22Rv1 (cell line): ENCODE data around the gene RANGAP1.

ENCODE experiments used
- H3K27ac ChIP-seq: fragments of 450-650 bp; 2 replicates; pipeline ENCODE4 v1.5.1; 2017
- ZFX ChIP-seq: fragments of 450-650 bp; IDR thresholded peaks from 2 replicates; pipeline ENCODE4 v1.6.1; 2017; ENCODE audit warnings: antibody characterized with exemption, borderline replicate concordance
- TF ChIP-seq, protein P1 (sequence below): fragments of 450-650 bp; IDR thresholded peaks from 2 replicates; pipeline ENCODE4 v1.5.1; 2017; ENCODE audit warnings: mild to moderate bottlenecking

RANGAP1 gene

DNA sequence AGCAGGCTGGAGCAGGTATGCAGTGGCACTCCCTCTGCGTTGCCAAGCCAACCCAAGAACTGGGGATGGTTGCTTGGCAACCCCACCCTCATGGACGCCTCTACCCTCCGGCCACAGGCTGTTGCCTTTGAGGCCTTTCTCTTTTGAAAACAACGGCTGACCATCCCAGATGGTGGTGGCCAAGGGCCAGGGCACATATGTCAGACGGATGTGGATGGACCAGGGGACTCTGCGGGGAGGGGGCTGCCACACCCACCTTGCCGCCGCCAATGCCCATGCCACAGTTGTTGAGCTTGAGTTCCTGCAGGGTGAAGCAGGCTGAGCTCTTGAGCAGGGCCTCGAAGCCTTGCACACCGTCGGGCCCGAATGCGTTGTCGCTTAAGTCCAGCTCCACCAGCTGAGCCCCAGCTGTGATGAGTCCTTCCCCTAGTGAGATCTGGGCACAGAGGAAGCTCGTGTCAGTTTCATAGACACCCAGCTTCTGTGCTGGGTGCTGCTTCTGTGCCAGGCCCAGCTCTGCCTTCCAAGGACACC lies 21.5 kb downstream of the RANGAP1 start:
- TF ChIP-seq, protein P1, sequence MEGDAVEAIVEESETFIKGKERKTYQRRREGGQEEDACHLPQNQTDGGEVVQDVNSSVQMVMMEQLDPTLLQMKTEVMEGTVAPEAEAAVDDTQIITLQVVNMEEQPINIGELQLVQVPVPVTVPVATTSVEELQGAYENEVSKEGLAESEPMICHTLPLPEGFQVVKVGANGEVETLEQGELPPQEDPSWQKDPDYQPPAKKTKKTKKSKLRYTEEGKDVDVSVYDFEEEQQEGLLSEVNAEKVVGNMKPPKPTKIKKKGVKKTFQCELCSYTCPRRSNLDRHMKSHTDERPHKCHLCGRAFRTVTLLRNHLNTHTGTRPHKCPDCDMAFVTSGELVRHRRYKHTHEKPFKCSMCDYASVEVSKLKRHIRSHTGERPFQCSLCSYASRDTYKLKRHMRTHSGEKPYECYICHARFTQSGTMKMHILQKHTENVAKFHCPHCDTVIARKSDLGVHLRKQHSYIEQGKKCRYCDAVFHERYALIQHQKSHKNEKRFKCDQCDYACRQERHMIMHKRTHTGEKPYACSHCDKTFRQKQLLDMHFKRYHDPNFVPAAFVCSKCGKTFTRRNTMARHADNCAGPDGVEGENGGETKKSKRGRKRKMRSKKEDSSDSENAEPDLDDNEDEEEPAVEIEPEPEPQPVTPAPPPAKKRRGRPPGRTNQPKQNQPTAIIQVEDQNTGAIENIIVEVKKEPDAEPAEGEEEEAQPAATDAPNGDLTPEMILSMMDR = no peak
- TF ChIP-seq ZFX = no peak
- H3K27ac ChIP-seq = no peak overlapping the region

DNA sequence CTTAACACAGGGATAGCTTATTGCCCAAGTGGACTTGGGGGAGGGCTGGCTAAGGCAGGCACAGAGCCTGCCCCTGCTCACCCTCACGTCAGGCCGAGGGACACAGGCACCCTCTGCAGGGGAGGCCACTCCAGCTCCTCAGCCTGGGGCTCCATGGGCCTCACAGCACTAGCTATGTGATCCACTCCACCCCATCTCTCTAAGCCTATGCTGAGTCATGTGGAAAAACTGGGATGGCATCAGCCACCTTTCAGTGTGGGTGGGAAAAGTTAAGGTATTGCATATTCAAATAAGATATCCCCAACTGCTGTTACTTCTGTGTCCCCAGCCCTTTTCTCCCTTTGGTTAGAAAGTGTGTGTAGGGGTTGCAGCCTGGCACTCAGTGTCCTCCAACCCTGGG lies 22.3 kb downstream of the RANGAP1 start:
- TF ChIP-seq ZFX = no peak
- H3K27ac ChIP-seq = 0 out of 2 replicates have a peak overlapping the region, but pooled peaks have one; percentile 31

DNA sequence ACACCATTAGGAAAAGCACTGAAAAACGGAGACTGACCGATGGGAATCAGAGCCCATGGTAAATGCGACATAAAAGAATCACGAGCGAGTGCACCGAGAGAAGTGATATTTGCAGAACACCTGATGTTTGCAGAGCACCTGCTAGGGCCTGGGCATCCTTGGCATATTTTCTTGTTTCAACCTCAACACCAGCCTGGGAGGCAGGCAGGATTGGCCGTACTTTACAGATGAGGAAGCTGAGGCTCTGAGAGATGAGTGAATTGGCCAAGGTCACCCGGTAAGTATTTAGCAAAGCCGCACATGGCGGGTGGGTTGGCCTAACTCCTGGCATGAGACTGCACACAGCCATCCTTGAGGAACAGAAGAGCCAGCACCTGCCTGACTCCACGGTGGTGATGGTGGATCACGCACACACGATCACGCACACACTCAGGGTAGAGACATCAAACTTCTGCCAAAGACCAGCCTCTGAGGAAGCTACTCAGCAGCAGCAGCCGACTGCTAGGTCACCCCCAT lies 23.7 kb downstream of the RANGAP1 start:
- TF ChIP-seq, protein P1 = no peak
- TF ChIP-seq ZFX = no peak
- H3K27ac ChIP-seq = peak overlapping the region; percentile 31; the same call in 1 of the 2 replicates

DNA sequence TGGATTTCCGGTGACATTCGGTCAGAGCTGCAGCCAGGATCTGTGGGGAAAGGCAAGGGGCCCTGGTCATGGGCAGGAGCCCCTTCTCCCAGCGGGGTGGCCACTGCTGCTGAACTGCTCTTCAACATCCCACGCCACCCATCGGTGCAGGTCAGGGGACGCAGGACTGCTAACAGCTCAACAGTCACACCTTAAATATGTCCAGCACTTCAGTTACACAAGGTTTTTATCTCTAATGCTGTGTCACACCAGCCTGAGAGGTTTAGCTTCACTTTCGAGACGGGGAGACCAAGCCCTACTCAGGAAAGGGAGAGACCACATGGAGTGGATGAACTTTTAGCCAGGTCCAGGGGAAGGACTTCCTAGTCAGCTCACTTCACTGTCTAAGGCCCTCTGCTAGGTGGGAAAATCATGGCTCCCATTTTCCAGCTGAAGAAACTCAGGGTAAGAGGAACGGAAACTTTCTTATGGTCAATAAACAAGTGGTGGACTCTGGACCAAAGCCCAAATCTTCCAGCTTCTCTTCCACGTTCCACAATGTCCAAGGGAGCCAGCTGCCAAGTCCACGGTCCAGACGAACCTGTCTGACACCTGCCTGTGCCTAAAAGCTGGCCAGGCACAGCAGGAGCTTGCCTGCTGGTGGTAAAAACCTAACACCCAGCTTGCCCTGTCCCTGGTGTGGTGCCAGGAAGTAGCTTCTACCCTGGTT lies 24.3 kb downstream of the RANGAP1 start:
- peak overlapping the region; percentile 31; the same call in 1 of the 2 replicates for H3K27ac ChIP-seq

DNA sequence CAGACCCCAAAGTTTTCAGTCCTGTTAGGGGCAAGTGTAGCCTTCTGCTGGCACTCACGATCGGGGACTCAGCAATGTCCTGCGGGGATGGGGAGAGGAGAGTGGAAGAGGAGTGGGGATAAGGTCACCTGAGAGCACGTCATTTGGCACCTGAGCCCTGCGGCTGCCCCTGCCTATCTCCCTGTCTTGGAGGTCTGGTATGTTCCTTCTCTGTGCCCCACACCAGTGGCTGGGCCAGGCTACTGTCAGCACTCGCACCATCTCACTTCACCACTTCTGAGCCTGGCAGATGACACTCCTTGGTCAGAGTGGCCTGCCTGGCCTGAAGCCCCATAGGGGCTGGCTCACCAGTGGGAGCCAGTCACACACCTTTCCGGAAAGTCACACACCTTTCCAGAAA lies 25.1 kb downstream of the RANGAP1 start:
- H3K27ac ChIP-seq = peak overlapping the region; percentile 92
- TF ChIP-seq ZFX = no peak
- TF ChIP-seq, protein P1 = no peak

More for the DNA sequence above, 24.3 kb downstream of the RANGAP1 start:
- TF ChIP-seq, protein P1 = no peak
- no peak for TF ChIP-seq ZFX

DNA sequence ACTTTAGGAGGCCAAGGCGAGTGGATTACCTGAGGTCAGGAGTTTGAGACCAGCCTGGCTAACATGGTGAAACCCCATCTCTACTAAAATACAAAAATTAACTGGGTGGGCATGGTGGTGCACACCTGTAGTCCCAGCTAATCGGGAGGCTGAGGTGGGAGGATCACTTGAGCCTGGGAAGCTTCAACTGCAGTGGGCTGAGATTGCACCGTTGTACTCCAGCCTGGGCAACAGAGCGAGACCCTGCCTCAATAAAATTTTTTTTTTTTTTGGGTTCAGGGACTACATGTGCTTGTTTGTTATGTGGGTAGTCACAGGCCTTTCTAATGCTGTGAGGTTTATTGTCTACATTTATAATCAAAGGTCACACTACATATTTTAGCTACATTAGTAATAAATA lies 26.2 kb downstream of the RANGAP1 start:
- peak overlapping the region; percentile 92; the same call in 1 of the 2 replicates for H3K27ac ChIP-seq

DNA sequence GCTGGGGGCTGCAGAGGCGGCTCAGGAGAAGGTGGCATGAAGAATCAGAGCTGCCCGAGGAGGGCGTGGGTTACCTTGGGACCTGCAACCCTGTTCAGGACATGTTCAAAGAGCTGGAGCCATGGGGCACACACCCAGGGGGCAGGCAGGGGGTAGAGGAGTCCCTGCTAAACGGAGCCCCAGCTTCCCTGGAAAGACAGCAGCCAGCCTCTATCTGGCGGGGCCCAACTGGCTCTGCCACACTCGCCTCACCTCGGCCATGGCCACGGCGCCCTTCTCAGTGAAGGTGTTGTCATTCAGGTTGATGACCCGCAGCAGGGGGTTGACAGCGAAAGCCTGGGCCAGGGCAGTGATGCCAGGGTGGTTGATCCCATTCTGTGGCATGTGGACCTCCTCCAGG lies 28.3 kb downstream of the RANGAP1 start:
- TF ChIP-seq, protein P1 = no peak
- no peak for TF ChIP-seq ZFX
- peak overlapping the region; percentile 92 for H3K27ac ChIP-seq
